HG02642 (cell line): ENCODE results near the gene IL17REL.

Experiments used
- ATAC-seq: cut with Tn5 transposase; IDR thresholded peaks from one replicate; pipeline ENCODE4 v1.9.1; 2021; ENCODE audit warnings: mild to moderate bottlenecking; ENCODE audit not compliant: unreplicated experiment, poor library complexity

IL17REL gene

DNA sequence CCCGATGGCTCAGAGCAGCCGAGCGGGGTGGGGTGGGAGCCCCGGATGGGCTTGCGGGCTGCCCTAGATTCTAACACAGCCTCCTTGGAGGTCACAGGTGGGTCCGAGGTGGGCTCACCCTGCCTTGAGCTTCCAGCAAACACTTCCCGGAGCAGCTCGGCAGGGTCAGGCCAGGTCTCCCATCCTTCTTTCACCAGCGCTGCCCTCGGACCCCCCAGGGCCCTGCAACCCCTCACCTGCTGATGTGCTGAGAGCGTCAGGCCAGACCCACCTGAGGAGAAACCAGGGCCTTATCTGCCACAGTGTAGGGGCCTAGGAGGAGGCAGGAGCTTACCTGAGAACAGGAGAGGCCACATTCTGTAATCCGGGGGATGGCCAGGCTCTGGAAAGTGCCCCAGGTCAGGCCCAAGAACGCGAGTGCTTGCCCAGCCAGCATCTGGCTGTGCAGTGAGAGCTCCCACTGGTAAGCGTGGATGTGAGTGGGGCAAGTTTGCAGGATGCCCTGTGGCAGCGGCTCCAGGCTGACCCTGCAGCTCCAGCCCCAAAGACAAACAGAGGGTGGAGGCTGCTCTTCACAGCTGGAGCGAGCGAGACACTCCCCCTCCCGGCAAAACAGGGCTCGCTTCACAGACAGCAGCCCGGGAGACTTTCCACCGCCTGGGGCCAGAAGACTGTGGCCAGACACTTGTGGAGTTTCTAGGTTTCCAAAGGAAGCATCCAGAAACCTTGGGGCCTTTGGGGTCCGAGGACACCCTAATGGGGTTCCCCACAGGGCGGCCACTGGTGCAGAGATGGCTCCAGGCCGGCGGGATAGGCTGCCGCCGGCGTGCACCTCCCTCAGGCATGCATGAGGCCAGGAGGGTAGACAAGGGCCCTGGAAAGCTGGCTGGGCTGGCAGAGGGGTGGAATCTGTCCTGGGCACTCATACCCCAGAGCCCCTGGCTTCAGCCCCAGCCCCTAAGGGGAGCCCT is at the start of gene IL17REL:
IL17REL (minus strand) TSS at position 555 of the 971 bp plus-strand sequence; CDS start at position 436, 119 bp downstream.
- no peak for ATAC-seq

DNA sequence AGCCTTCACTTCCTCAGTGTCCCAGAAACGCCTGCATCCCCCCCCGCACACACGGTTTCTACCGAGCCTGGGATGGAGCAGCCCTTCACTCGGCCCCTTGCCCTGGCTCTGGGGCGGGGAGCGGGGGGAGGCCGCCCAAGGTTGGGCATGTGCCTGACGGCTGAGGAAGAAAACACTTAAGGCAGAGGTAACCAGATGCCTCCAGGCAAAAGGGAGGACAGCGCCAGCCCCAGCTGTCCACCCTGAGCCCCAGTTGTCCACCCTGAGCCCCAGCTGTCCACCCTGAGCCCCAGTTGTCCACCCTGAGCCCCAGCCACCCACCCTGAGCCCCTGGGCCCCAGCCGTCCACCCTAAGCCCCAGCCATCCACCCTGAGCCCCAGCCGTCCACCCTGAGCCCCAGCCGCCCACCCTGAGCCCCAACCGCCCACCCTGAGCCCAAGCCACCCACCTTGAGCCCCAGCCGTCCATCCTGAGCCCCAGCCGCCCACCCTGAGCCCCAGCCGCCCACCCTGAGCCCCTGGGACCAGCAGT is 49.3 kb upstream of the IL17REL start:
- ATAC-seq, result no peak

DNA sequence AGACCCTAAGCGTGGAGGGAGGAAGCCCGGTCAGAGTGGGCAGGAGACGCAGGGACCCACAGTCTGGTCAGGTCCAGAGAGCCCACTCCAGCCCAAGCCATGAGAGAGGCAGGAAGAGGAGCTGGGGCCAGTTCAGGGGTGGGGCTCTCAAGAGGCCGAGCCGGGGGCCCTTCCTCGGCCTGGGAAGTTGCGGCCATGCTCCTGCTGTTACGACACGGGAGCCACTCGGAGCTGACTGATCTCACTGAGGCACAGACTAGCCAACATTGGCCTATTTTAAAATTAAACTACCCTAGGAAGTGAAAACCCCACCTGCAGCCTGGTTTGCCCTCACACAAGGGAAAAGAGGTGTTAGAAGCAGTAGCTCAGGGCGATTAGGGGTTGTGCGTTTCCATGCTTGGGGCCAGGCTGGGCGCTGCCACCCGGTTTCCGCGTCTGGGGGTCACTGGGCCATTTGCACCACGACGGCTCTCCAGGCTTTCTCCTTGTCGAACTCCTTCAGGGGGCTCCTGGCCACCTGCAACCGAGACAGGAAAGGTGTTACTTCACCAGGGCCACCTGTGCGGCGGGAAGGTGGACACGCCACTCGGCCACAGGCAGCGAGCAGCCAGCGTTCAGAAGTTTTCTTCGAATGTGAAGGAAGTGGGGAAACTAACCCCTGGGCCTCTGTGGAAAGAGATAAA is 48.7 kb upstream of the IL17REL start:
- no peak for ATAC-seq

DNA sequence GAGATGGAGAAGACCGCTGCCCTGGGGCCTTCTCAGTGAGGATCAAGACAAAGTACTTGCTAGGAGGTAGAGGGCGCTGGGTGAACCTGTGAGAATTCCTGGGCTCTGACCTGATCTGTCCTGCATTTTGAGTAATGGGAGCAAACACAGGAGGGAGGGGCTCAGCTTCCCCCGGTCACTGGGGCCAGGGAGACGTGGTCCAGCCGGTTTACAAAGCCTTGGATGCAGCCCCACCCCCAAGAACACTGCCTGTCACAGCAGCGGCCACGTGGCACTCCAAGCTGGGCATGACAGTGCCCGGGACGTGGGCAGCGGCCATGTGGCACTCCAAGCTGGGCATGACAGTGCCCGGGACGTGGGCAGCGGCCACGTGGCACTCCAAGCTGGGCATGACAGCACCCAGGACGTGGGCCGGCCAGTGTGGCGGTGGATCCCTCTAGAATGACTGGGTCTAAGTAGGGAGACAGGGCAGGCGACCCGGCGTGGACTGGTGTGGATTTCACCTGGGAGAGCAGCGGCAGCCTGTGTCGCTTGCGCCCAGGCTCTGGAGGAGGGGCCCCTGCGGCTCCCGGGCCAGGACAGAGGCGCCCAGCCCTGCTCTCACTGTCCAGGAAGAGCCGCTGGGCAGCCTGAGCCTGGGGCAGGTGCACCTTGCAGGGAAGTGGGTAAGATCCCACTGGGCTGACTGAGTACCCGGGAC is 48.0 kb upstream of the IL17REL start:
- ATAC-seq, result no peak

DNA sequence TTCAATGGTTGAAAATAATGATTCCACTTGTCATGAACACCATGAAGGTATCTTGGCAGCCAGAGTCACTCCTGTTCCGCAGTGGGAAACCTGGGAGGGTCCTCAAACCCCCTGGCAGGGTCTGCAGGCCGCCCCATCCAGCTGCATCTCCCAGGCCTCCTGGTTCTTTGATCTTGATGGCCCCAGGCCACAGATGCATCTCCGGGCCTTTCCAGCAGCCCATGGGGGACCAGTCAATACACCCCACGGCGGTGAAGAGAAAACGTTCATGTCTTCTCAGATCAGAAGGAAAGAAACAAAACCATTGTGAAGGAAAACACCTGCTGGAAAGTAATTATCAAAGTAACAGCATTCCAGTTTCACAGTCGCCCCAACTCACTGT is 47.3 kb upstream of the IL17REL start:
- ATAC-seq, result no peak

DNA sequence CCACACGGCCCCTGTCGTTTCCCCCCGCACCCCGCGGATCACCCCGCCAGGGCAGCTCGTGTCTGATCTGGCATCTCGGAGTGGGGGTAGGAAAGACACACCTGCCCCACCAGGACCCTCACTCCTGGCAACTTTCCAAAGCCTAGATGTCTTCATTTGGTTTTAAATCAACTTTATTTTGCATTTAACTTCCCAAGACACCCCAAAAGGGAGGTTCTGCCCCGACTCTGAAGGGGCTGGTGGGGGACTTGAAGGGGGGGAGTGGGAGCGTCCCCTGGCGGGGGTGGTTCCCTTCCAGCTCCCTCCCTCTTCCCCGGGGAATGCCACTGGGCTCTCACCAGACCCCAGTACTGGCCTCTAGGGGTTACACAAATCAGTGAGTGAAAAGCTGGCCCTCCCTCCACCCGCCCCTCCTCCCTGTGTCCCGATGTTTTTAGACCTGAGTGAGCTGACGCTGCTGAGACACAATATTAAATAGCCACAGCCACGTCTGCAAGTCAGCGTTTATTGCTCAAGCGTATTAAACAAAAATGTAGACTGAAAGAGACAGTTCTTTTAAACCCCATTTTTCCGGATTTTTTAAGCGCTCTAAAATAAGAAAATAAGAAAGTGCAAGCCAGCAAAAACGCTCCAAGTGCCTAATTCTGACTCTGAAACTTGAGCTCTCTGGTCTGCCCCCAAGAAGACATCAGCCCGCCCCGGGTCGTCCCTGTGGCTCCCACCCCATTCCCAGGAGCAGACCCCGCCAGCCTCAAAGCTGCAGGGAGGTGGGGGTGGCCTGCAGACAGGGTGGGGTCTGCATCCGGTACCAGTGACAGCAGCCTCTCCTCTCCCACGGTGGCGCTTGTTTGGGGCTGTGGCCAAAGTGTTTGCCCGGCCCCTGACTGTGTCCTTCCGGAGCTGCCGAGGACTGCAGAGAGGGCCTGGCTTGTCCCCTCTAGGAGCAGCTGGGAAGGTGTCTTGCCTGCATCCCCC is 46.6 kb upstream of the IL17REL start:
- ATAC-seq, result no peak

DNA sequence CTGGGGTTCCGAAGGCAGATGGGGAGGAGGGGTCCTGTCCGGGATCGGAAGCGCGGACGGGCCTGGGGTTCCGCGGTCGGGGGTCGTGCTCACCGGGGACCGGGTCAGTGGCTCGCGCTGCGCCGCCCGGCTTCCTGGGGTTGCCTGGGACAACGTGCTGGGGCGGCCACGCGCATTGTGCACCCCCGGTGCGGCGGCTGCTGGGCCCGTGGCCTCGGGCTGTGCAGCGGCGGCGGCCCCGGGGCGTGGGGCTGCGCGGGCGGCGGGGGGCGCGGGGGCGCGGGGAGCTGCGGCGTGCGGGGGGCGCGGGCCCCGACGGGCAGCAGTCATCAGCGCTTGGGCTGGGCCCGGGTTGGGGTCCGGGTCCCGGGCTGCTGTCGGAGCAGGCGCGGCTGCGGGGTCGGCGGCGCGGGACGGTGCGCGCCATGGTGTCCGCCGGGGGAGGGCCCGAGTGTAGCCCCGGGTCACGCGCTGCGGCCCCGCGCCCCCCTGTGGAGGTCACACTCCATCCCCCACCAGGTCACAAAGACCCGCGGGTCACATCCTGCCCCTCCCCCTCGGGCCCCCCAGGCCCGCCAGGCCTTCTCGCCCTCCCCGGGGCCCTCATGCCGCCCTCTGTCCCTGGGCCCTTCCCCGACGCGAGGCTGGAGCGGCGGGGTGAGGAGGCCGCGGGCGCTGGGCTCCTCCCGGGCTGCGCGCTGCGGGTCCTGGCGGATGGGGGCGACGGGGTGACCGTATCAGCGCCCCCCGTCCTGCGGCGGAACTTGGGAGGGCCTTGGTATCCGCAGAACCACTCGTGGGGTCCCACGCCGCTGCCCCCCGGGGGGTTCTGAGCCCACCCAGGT is 45.7 kb upstream of the IL17REL start, which contains the start of gene TTLL8:
TTLL8 (minus strand) TSS at position 238 of the 845 bp plus-strand sequence.
- ATAC-seq, result no peak

DNA sequence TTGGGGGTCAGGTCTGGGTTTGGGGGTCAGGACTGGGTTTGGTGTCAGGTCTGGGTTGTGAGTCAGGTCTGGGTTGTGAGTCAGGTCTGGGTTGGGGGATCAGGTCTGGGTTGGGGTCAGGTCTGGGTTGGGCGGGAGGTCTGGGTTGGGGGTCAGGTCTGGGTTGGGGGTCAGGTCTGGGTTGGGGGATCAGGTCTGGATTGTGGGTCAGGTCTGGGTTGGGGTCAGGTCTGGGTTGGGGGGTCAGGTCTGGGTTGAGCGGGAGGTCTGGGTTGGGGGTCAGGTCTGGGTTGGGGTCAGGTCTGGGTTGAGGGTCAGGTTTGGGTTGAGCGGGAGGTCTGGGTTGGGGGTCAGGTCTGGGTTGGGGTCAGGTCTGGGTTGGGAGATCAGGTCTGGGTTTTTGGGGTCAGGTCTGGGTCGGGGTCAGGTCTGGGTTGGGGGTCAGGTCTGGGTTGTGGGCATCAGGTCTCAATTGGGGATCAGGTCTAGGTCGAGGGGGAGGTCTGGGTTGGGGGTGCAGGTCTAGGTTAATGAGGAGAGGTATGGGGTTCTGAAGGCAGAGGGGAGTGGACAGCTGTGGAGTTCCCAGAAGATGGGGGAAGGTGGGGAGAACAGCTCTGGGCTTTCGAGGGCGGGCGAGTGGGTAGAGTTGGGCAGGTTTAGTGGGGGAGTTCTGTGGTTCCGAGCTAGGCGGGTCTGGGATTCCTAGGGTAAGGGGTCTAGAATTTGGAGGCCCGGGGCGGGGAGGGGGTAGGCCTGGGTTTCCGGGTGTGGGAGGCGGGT is 44.9 kb upstream of the IL17REL start:
- no peak for ATAC-seq

DNA sequence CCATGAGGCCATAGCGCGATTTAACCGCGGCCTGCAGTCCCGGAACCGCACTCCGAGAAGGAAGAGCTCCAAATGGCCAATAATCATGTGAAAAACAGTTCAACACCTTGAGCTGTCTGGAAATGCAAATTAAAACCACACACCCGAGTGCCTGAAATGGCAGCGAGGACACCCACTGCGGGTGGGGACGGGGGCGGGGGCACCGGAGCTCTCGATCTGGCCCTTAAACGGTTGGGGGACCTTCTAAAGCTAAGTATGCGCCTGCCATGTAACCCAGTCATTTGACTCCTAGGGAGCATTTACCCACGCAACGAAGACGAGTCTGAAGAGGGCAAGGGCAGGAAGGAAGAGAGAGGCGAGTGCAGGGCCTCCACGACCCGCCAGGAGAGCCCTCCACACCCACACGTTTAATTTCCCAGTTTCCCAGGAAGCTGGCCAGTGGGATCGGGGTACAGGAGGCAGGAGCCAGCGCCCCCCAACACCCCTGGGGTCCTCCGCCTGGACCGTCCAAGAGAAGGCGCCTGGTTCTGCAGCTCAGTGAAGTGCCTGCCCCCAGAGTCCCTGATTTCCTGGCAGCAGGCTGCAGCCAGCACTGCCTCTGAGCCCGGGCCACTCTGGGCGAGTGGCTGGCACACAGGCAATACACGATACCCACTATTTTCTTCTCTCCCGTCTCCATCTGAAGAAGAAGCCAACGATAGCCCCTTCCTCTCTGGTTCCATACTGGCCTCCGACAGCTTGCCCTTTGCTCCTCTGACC is 43.8 kb upstream of the IL17REL start:
- no peak for ATAC-seq

DNA sequence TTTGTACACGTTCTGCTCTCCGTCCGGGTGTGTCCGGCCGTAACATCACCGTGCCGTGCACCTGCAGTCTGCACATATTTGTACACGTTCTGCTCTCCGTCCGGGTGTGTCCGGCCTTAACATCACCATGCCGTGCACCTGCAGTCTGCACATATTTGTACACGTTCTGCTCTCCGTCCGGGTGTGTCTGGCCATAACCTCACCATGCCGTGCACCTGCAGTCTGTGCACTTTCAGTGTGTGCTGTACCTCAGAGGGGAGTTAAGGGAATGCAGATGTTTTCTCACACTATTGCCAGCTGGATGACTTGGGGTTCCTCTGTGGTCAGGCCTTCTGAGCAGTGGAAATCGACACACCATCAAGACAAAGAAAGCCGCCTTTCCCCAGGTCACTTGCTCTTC is 41.3 kb upstream of the IL17REL start:
- ATAC-seq, result no peak

DNA sequence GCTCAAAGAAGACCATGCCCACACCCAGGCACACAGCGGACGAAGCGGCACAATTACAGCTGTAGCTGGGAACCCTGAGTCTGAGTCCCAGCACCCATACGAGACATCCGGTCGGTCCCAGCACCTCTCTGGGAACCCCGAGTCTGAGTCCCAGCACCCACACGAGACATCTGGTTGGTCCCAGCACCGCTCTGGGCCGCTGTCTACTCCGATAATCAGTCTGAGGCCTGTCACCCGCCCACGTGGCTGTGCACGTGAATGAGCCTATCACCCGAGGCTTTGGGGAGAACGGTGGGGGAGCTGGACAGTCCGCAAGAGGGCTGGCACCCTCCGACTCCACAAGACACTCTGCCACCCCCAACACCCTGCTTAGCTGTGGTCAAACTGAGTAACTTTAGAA is 39.4 kb upstream of the IL17REL start:
- no peak for ATAC-seq

DNA sequence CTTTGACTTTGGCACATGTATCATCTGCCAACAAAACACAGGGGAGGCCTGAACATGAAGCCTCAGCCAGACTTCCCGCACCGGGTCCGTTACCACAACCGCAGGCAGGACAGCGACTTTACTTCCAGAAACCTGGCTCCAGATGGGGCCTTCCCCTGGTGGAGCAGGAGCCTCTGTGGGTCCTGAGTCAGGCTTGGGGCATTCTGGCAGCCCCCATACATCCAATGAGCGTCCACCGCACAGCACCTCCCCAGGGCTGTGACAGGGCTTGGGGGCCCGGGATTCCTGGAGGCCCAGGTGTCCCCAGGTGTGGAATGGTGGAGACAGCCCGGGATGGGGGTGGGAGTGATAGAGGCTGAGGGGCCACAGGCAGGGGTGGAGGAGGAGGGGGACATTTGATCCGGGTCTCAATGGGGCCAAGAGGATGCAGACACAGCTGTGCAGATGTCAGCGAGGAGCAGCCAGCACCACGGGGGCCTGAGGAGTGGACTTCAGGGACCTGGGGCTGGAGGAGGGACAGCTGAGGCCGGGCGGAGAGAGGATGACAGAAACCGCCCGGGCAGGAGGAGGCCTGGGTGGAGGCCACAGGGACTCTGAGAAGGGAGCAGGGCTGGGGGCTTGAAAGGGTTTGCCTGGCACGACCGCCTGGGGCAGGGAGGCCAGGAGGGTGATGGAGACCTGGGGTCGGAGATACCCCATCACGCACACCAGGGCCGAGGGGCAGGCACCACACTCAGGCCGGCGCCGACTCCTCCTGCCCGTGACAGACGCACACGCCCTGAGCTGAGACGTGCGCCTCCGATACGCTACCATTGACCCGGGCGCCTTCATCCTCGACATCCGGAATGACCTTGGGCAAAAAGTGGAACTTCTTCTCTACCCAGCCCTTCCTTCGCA is 37.0 kb upstream of the IL17REL start:
- ATAC-seq, result no peak

DNA sequence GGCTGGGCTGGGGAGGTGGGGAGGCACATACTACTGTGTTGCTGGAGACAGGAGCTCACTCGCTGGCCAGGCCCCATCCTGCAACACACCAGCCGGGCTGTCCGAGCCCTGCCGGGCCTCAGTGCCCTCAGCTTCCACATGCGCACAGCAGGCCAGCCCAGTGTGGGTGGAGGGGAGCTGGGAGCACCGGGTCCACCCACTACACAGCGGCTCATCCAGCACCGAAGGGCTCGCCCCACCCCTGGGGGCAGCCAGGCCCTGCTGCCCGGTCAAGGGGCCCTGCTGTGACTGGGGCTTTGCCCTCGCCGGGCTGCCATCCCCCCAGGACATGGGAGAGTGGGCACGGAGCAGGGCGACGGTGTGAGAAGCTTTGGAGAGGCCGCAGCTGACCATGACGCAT is 36.3 kb upstream of the IL17REL start:
- ATAC-seq, result no peak

DNA sequence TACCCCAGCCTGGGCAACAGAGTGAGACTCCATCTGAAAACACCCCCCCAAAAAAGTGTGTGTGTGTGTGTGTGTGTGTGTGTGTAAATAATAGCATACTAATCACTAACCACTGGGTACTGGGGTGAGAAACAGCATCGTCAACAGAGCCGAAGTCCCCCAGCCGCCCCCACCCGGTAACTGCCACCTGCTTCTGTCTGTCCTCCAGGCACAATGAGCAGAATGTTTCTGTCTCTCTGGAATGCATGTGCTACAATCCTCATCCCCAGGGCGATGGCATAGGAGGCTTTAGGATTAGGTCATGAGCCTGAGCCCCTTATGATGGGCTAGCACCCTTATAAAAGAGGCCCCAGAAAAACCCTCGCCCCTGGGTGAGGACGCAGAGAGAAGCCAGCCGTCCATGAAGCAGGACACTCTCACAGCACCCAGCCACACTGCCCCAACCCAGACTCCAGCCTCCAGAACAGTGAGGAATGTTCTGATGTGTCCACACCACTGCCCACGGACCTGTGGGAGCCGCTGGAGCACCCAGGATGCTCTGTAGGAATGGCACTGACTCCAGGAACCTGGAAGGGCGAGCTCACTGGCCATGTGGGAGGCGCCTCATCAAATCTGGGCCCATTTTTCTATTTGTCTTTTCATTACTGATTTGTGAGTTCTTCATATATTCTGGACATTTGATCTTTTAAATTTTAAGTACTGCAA is 35.6 kb upstream of the IL17REL start:
- ATAC-seq, result no peak

DNA sequence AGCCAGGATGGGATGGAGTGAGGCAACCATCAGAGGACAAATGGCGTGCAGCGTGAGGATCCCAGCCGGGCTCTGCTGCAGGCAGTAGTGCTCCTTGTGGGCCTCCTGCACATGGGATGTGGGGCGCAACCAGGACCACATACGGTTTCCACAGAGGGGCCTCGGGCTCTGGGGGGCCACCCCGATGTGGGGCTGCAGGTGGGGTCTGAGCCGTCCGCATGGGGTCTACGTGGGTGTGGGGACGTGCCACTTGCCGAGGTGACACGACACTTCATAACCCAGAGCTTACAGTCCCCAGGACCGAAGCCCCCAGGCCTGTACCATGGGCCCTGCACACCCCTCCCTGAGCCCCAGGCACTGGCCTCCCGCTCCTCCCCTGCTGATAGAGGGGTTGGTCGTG is 34.8 kb upstream of the IL17REL start:
- ATAC-seq, result no peak
